Tibial artery (tissue), 4 donors: ENCODE data around the gene RPL7L1.
A peak's percentile ranks its signal among the peaks of the same experiment; 100 is the strongest.

ENCODE experiments used
- DNase-seq, 2 donors: peaks; one replicate each; pipeline ENCODE4 v3.0.0-alpha.2; 2019
- H3K27ac ChIP-seq, 2 donors: fragments of 200-600 bp; sonication (generic) in 1 of 2; 1 replicate in 1 of 2; 2 replicates in 1 of 2; pipeline ENCODE4 v1.5.1; 2018 to 2019; ENCODE audit warnings: mild to moderate bottlenecking in 1 of 2
- H3K27me3 ChIP-seq, 2 donors: fragments of 200-600 bp; sonication (generic) in 1 of 2; one replicate each; pipeline versions ENCODE4 v1.5.1 to v1.6.0; 2016 to 2019
- H3K36me3 ChIP-seq, 3 donors: fragments of 200-600 bp; sonication (generic) in 2 of 3; one replicate each; pipeline ENCODE4 v1.5.1; 2016 to 2019; ENCODE audit warnings: mild to moderate bottlenecking in 2 of 3
- H3K4me1 ChIP-seq, 4 donors: fragments of 200-600 bp; sonication (generic) in 2 of 4; 1 replicate in 3 of 4; 2 replicates in 1 of 4; pipeline ENCODE4 v1.5.1; 2016 to 2019
- H3K4me3 ChIP-seq, 2 donors: fragments of 200-600 bp; sonication (generic) in 1 of 2; 1 replicate in 1 of 2; 2 replicates in 1 of 2; pipeline ENCODE4 v1.5.1; 2018 to 2019; ENCODE audit warnings: mild to moderate bottlenecking in 2 of 2
- H3K9me3 ChIP-seq, 3 donors: fragments of 200-600 bp; sonication (generic) in 1 of 3; one replicate each; pipeline ENCODE4 v1.5.1; 2016 to 2019
- CTCF ChIP-seq, 2 experiments: fragments of 200-600 bp in 1 of 2; fragments of 450-650 bp in 1 of 2; IDR thresholded peaks; one replicate each; pipeline ENCODE4 v1.5.1; 2017 to 2019; ENCODE audit warnings: antibody characterized with exemption in 2 of 2, mild to moderate bottlenecking in 1 of 2, moderate library complexity in 1 of 2
- intact Hi-C: fragments of 100-400 bp; cut with DNase I; formaldehyde crosslinking; loops from one replicate; pipeline ENCODE4 v1.15.0; 2023; ENCODE audit warnings: low total_unique reads

RPL7L1 gene

GRCh38 chr6:42879372-42880239 is at the start of gene RPL7L1:
TSS of gene RPL7L1 (plus strand) at chr6:42879616. CDS start at chr6:42879911, 295 bp downstream.
- DNase-seq: peak; percentile 88 to 91
- peak; percentile 13 to 46 for TF ChIP-seq CTCF (IDR thresholded peaks at IDR 0.05)
- H3K9me3 ChIP-seq: no peaks in the 10 kb centered on the region
- intact Hi-C loops: loop anchor here (5.0 kb wide), 2 partner anchors 152 to 217 kb away; no protein-coding TSS in a partner anchor
- H3K4me1 ChIP-seq: peaks cover 0 to 28% (median 14%) of the 10 kb centered on the region in 4 donors
- no peaks in the 10 kb centered on the region for H3K27me3 ChIP-seq
- H3K36me3 ChIP-seq: peaks cover 14 to 29% (median 29%) of the 10 kb centered on the region in 3 donors
- peak within 1 kb of the TSS; percentile 87 to 94 for H3K27ac ChIP-seq
- H3K4me3 ChIP-seq: peak within 1 kb of the TSS; percentile 58 to 67

GRCh38 chr6:42831237-42831636 is 48.2 kb upstream of the RPL7L1 start:
- DNase-seq: no peak
- H3K27me3 ChIP-seq: no peaks in the 10 kb centered on the region
- H3K36me3 ChIP-seq: peaks cover 45 to 85% (median 46%) of the 10 kb centered on the region in 3 donors
- H3K4me1 ChIP-seq: peaks cover 0 to 12% (median 6%) of the 10 kb centered on the region in 4 donors
- H3K4me3 ChIP-seq: no peak overlapping the region
- TF ChIP-seq CTCF (IDR thresholded peaks at IDR 0.05): no peak
- no peak overlapping the region for H3K27ac ChIP-seq
- no peaks in the 10 kb centered on the region for H3K9me3 ChIP-seq
- intact Hi-C loops: no loop called here

- no peak overlapping the region for H3K4me3 ChIP-seq
- peak overlapping the region in 1 of 2 donors; percentile 28 for H3K27ac ChIP-seq
- no peak for DNase-seq
- no peaks in the 10 kb centered on the region for H3K9me3 ChIP-seq
- TF ChIP-seq CTCF (IDR thresholded peaks at IDR 0.05): no peak
- intact Hi-C loops: no loop called here
- H3K36me3 ChIP-seq: peaks cover 20 to 74% (median 22%) of the 10 kb centered on the region in 3 donors
- no peaks in the 10 kb centered on the region for H3K27me3 ChIP-seq
- peaks cover 0 to 12% (median 6%) of the 10 kb centered on the region in 4 donors for H3K4me1 ChIP-seq
These were observed 45.4 kb upstream of the RPL7L1 start for GRCh38 chr6:42834056-42834455.

GRCh38 chr6:42841844-42842584 is 37.4 kb upstream of the RPL7L1 start:
- Histone ChIP-seq H3K9me3 (no peaks in the 10 kb centered on the region), H3K27ac (no peak overlapping the region), H3K36me3 (peaks cover 0 to 23% (median 4%) of the 10 kb centered on the region in 3 donors), H3K4me1 (no peaks in the 10 kb centered on the region), H3K4me3 (no peak overlapping the region), H3K27me3 (no peaks in the 10 kb centered on the region)
- intact Hi-C loops: no loop called here
- no peak for DNase-seq
- no peak for TF ChIP-seq CTCF (IDR thresholded peaks at IDR 0.05)

GRCh38 chr6:42845327-42845694 is 34.1 kb upstream of the RPL7L1 start:
- DNase-seq: no peak
- Histone ChIP-seq H3K4me3 (no peak overlapping the region), H3K4me1 (no peaks in the 10 kb centered on the region), H3K9me3 (no peaks in the 10 kb centered on the region), H3K27me3 (no peaks in the 10 kb centered on the region), H3K27ac (no peak overlapping the region), H3K36me3 (peaks cover 0 to 16% (median 10%) of the 10 kb centered on the region in 3 donors)
- TF ChIP-seq CTCF (IDR thresholded peaks at IDR 0.05): no peak
- intact Hi-C loops: no loop called here
